KOPT-K1 (cell line): ENCODE data around the gene RGS19.

Source experiments
- H3K27ac ChIP-seq: fragments of 200-600 bp; sonication (generic); 2 replicates; pipeline ENCODE4 v1.5.1; 2016; ENCODE audit warnings: antibody characterized with exemption, mild to moderate bottlenecking, low read depth, low read length; ENCODE audit not compliant: poor library complexity, severe bottlenecking
- H3K36me3 ChIP-seq: fragments of 200-600 bp; sonication (generic); 2 replicates; pipeline ENCODE4 v1.5.1; 2017; ENCODE audit warnings: antibody characterized with exemption, mild to moderate bottlenecking, low read length, moderate library complexity; ENCODE audit not compliant: insufficient read depth
- H3K9me3 ChIP-seq: fragments of 200-600 bp; sonication (generic); 2 replicates; pipeline ENCODE4 v1.5.1; 2017; ENCODE audit warnings: antibody characterized with exemption, low read length, mild to moderate bottlenecking; ENCODE audit not compliant: insufficient read depth, poor library complexity, severe bottlenecking

RGS19 gene

DNA sequence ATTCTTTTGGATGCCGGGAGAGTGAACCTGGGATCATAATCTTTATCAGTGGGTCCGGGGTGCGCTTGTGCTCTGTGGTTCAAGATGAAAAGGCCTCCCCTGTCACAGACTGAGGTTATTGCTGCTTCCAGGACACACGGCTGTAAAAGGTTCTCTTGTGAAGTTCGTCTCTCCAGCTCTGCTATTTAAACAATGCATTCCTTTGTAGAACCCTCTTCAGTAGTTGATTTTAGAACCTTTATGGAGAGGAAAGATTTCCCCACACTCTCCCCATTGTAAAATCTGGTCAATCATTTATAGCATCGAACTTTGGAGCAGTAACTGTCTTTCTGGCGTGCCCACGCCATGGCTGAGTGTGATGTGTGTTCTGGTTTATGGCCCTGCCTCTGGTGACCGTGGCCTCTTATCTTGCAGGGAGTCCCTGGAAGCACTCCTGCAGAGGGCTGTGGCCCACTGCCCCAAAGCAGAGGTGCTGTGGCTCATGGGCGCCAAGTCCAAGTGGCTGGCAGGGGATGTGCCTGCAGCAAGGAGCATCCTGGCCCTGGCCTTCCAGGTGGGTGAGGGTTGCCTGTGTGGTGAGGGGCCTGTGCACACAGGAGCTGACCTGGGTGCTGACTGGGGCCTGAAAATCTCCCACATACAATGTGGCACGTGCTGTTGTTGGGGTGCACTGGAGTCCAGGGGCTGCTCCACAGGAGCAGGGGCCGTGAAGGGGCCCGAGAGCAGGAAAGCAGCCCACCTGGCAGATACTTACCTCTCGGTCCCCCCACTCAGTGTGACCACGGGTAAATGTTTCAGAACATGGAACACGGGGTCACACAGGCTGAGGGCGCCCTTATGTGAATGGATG, 55.0 kb downstream of the RGS19 start:
- Histone ChIP-seq H3K9me3 (no peaks in the 10 kb centered on the region), H3K36me3 (peaks cover 98% of the 10 kb centered on the region), H3K27ac (no peak overlapping the region)

GRCh38 chr20:64023361-64024140, 55.8 kb downstream of the RGS19 start:
- H3K36me3 ChIP-seq: peaks cover 98% of the 10 kb centered on the region
- H3K27ac ChIP-seq: no peak overlapping the region
- H3K9me3 ChIP-seq: no peaks in the 10 kb centered on the region
